NCI-H345 treated with DMSO at 0.1 percent for 48 hours (cell line): ENCODE results near the gene ZNHIT6.
"Not testable (repeated sequence)": the region's sequence is repeated elsewhere in the genome, so short reads cannot be mapped to it uniquely, and the experiment has no call there.

Experiments used
- DNase-seq: peaks from one replicate; lab custom pipeline; 2025; ENCODE audit not compliant: unreplicated experiment; lab: John Stamatoyannopoulos, UW

ZNHIT6 gene

GRCh38 chr1:85707990-85708828, at the start of gene ZNHIT6:
Gene ZNHIT6 (minus strand): TSS chr1:85708433. CDS start chr1:85708284, 149 bp downstream.
- peak; percentile 87 for DNase-seq

GRCh38 chr1:85756864-85757263, 48.6 kb upstream of the ZNHIT6 start:
- DNase-seq = no peak

GRCh38 chr1:85748120-85748519, 39.9 kb upstream of the ZNHIT6 start:
- no peak for DNase-seq

- DNase-seq = no peak
These were observed 38.5 kb upstream of the ZNHIT6 start for GRCh38 chr1:85746777-85747176.

- no peak for DNase-seq
These were observed 35.6 kb upstream of the ZNHIT6 start for GRCh38 chr1:85743814-85744213.

- no peak for DNase-seq
These were observed 26.7 kb upstream of the ZNHIT6 start for GRCh38 chr1:85734931-85735330.

GRCh38 chr1:85718678-85719340, 10.6 kb upstream of the ZNHIT6 start:
- DNase-seq = no peak

GRCh38 chr1:85714418-85715114, 6.3 kb upstream of the ZNHIT6 start:
- DNase-seq = not testable (repeated sequence)

- DNase-seq = no peak
These were observed 595 bp upstream of the ZNHIT6 start for GRCh38 chr1:85708829-85709227.

- DNase-seq = no peak
These were observed 805 bp downstream of the ZNHIT6 start for GRCh38 chr1:85707267-85707989.

GRCh38 chr1:85705940-85706339, 2.3 kb downstream of the ZNHIT6 start:
- no peak for DNase-seq

- no peak for DNase-seq
These were observed 7.8 kb downstream of the ZNHIT6 start for GRCh38 chr1:85700422-85700821.

- no peak for DNase-seq
These were observed 10.3 kb downstream of the ZNHIT6 start for GRCh38 chr1:85697895-85698294.

- no peak for DNase-seq
These were observed 15.4 kb downstream of the ZNHIT6 start for GRCh38 chr1:85692730-85693314.

- DNase-seq = no peak
These were observed 18.3 kb downstream of the ZNHIT6 start for GRCh38 chr1:85689775-85690404.

GRCh38 chr1:85683292-85684025, 24.8 kb downstream of the ZNHIT6 start:
- no peak for DNase-seq

GRCh38 chr1:85681087-85681486, 27.1 kb downstream of the ZNHIT6 start:
- DNase-seq = no peak

GRCh38 chr1:85678193-85678592, 30.0 kb downstream of the ZNHIT6 start:
- DNase-seq = no peak

- no peak for DNase-seq
These were observed 30.6 kb downstream of the ZNHIT6 start for GRCh38 chr1:85677656-85678055.
